ENCODE results near the gene UPF2.

UPF2 gene

GRCh38 chr10:11959966-11960365 is 82.6 kb downstream of the UPF2 start:
- Histone ChIP-seq H3K27ac (ENCODE audit: low read length) (no peak overlapping the region), H4K20me1 (ENCODE audit: insufficient read depth, low read length) (no peaks in the 10 kb centered on the region), H3K27me3 (ENCODE audit: insufficient read depth, low read length, poor library complexity) (no peaks in the 10 kb centered on the region), H2AFZ (ENCODE audit: low read depth, low read length) (no peak overlapping the region), H3K9ac (ENCODE audit: low read depth, low read length) (no peak overlapping the region), H3K4me3 (ENCODE audit: low read depth in 1 of 2, low read length in 2 of 2) (no peak overlapping the region), H3K4me1 (ENCODE audit: insufficient read depth, low read length) (no peaks in the 10 kb centered on the region), H3K9me3 (ENCODE audit: insufficient read depth, low read length, severe bottlenecking) (no peaks in the 10 kb centered on the region), H3K36me3 (ENCODE audit: insufficient read depth, low read length) (peaks cover 85% of the 10 kb centered on the region), H3K4me2 (ENCODE audit: insufficient read depth, low read length) (no peak overlapping the region), H3K79me2 (ENCODE audit: insufficient read depth, low read length) (no peaks in the 10 kb centered on the region)
- DNase-seq (no peak), ATAC-seq (ENCODE audit: insufficient read depth, low read depth) (no peak)
- no peak for TF ChIP-seq EZH2 (IDR thresholded peaks at IDR 0.05; ENCODE audit: borderline replicate concordance, low read depth, low read length, severe bottlenecking)
- TF ChIP-seq, protein P1, sequence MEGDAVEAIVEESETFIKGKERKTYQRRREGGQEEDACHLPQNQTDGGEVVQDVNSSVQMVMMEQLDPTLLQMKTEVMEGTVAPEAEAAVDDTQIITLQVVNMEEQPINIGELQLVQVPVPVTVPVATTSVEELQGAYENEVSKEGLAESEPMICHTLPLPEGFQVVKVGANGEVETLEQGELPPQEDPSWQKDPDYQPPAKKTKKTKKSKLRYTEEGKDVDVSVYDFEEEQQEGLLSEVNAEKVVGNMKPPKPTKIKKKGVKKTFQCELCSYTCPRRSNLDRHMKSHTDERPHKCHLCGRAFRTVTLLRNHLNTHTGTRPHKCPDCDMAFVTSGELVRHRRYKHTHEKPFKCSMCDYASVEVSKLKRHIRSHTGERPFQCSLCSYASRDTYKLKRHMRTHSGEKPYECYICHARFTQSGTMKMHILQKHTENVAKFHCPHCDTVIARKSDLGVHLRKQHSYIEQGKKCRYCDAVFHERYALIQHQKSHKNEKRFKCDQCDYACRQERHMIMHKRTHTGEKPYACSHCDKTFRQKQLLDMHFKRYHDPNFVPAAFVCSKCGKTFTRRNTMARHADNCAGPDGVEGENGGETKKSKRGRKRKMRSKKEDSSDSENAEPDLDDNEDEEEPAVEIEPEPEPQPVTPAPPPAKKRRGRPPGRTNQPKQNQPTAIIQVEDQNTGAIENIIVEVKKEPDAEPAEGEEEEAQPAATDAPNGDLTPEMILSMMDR (IDR thresholded peaks at IDR 0.05; ENCODE audit: borderline replicate concordance, extremely low read depth, low read length, poor library complexity, severe bottlenecking): peak; percentile 11

GRCh38 chr10:11958956-11959355 is 83.7 kb downstream of the UPF2 start:
- Histone ChIP-seq H3K4me2 (ENCODE audit: insufficient read depth, low read length) (no peak overlapping the region), H3K27me3 (ENCODE audit: insufficient read depth, low read length, poor library complexity) (no peaks in the 10 kb centered on the region), H4K20me1 (ENCODE audit: insufficient read depth, low read length) (no peaks in the 10 kb centered on the region), H2AFZ (ENCODE audit: low read depth, low read length) (no peak overlapping the region), H3K27ac (ENCODE audit: low read length) (no peak overlapping the region), H3K9ac (ENCODE audit: low read depth, low read length) (no peak overlapping the region), H3K4me3 (ENCODE audit: low read depth in 1 of 2, low read length in 2 of 2) (no peak overlapping the region), H3K9me3 (ENCODE audit: insufficient read depth, low read length, severe bottlenecking) (no peaks in the 10 kb centered on the region), H3K79me2 (ENCODE audit: insufficient read depth, low read length) (no peaks in the 10 kb centered on the region), H3K36me3 (ENCODE audit: insufficient read depth, low read length) (peaks cover 84% of the 10 kb centered on the region), H3K4me1 (ENCODE audit: insufficient read depth, low read length) (no peaks in the 10 kb centered on the region)
- no peak for DNase-seq
- no peak for ATAC-seq (ENCODE audit: insufficient read depth, low read depth)
- no peak for TF ChIP-seq EZH2 (IDR thresholded peaks at IDR 0.05; ENCODE audit: borderline replicate concordance, low read depth, low read length, severe bottlenecking)
- TF ChIP-seq, protein P1 (IDR thresholded peaks at IDR 0.05; ENCODE audit: borderline replicate concordance, extremely low read depth, low read length, poor library complexity, severe bottlenecking): no peak

- H3K79me2 ChIP-seq (ENCODE audit: insufficient read depth, low read length): no peaks in the 10 kb centered on the region
- H2AFZ ChIP-seq (ENCODE audit: low read depth, low read length): no peak overlapping the region
- H3K4me1 ChIP-seq (ENCODE audit: insufficient read depth, low read length): no peaks in the 10 kb centered on the region
- H4K20me1 ChIP-seq (ENCODE audit: insufficient read depth, low read length): no peaks in the 10 kb centered on the region
- no peak overlapping the region for H3K9ac ChIP-seq (ENCODE audit: low read depth, low read length)
- H3K9me3 ChIP-seq (ENCODE audit: insufficient read depth, low read length, severe bottlenecking): no peaks in the 10 kb centered on the region
- H3K36me3 ChIP-seq (ENCODE audit: insufficient read depth, low read length): peaks cover 62% of the 10 kb centered on the region
- no peak for TF ChIP-seq EZH2 (IDR thresholded peaks at IDR 0.05; ENCODE audit: borderline replicate concordance, low read depth, low read length, severe bottlenecking)
- TF ChIP-seq, protein P1 (IDR thresholded peaks at IDR 0.05; ENCODE audit: borderline replicate concordance, extremely low read depth, low read length, poor library complexity, severe bottlenecking): no peak
- no peak overlapping the region for H3K4me2 ChIP-seq (ENCODE audit: insufficient read depth, low read length)
- no peaks in the 10 kb centered on the region for H3K27me3 ChIP-seq (ENCODE audit: insufficient read depth, low read length, poor library complexity)
- ATAC-seq (ENCODE audit: insufficient read depth, low read depth) (no peak), DNase-seq (no peak)
- H3K4me3 ChIP-seq (ENCODE audit: low read depth in 1 of 2, low read length in 2 of 2): no peak overlapping the region
- H3K27ac ChIP-seq (ENCODE audit: low read length): no peak overlapping the region
Measured at GRCh38 chr10:11951695-11952094, 90.9 kb downstream of the UPF2 start.

Data from DND-41 (cell line).